Lung (tissue), 12 donors: Measurements from ENCODE around the gene STK24. TPM values are rescaled to one million over a fixed set of nuclear protein-coding genes. Genes with fewer than 3 reads are reported as not detected.

ENCODE experiments used
- ATAC-seq: fragments of 200-7000 bp; cut with Tn5 transposase; one replicate; pipeline ENCODE4 v1.9.1; 2020; ENCODE audit warnings: moderate number of reproducible peaks; ENCODE audit not compliant: insufficient read depth, low FRiP score
- DNase-seq, 3 donors: peaks; one replicate each; pipeline ENCODE4 v3.0.0-alpha.2; 2013 to 2017
- H3K27ac ChIP-seq, 2 donors: one replicate each; pipeline ENCODE4 v1.5.1; 2013; ENCODE audit warnings: mild to moderate bottlenecking in 2 of 2, moderate library complexity in 2 of 2, control low read depth in 1 of 2, inconsistent platforms in 1 of 2, low read depth in 1 of 2, low read length in 1 of 2
- H3K27me3 ChIP-seq, 3 donors: one replicate each; pipeline ENCODE4 v1.5.1; 2013; ENCODE audit warnings: low read length in 2 of 3; ENCODE audit not compliant: control insufficient read depth in 3 of 3, insufficient read depth in 3 of 3
- H3K36me3 ChIP-seq, 4 donors: one replicate each; pipeline ENCODE4 v1.5.1; 2013; ENCODE audit warnings: low read length in 4 of 4, mild to moderate bottlenecking in 1 of 4, moderate library complexity in 1 of 4; ENCODE audit not compliant: control insufficient read depth in 4 of 4, insufficient read depth in 4 of 4
- H3K4me1 ChIP-seq, 5 donors: one replicate each; pipeline ENCODE4 v1.5.1; 2013; ENCODE audit warnings: low read length in 5 of 5, mild to moderate bottlenecking in 2 of 5, moderate library complexity in 1 of 5; ENCODE audit not compliant: control insufficient read depth in 5 of 5, insufficient read depth in 5 of 5
- H3K4me3 ChIP-seq: one replicate; pipeline ENCODE4 v1.5.1; 2013; ENCODE audit warnings: mild to moderate bottlenecking, control low read depth, moderate library complexity
- H3K9ac ChIP-seq, 2 donors: one replicate each; pipeline ENCODE4 v1.5.1; 2013; ENCODE audit warnings: low read length in 2 of 2, control low read depth in 1 of 2; ENCODE audit not compliant: insufficient read depth in 1 of 2
- H3K9me3 ChIP-seq, 4 donors: one replicate each; pipeline ENCODE4 v1.5.1; 2013; ENCODE audit warnings: low read length in 3 of 4, mild to moderate bottlenecking in 1 of 4, moderate library complexity in 1 of 4; ENCODE audit not compliant: control insufficient read depth in 4 of 4, insufficient read depth in 3 of 4
- WGBS, 2 donors: extraction: QIAGEN DNeasy Blood & Tissue Kit; methylation state at CpG; one replicate each; pipeline ENCODE4 v1.1.7; 2013; 5-methylcytosine and 5-hydroxymethylcytosine counted together
- polyA plus RNA-seq, 2 donors: library from polyadenylated mRNA; stranded (reverse); fragments of 200-250 nt; gene quantifications; one replicate each; pipeline ENCODE4 v1.2.1, GENCODE V29; 2013
- total RNA-seq, 2 donors: library from RNA; depleted of rRNA in 1 of 2; stranded (reverse); fragments of >200 nt in 1 of 2; gene quantifications; one replicate each; pipeline ENCODE4 v1.2.1, GENCODE V29; 2014 to 2021
- TF ChIP-seq, protein P1 (sequence below): IDR thresholded peaks from 2 replicates; pipeline ENCODE4 v1.5.1; 2012; ENCODE audit warnings: mild to moderate bottlenecking; ENCODE audit errors: control extremely low read depth, extremely low read depth
- donor health status: control.
- donor health status: control.
- donor health status: Bipolar disorder and iron deficiency.
- donor health status: healthy.
- donor health status: DM: yes; HTN: yes; CAD: no.

STK24 gene
- total and polyA plus RNA-seq, 4 donors: 38.0 to 102 (median 64.5) TPM

GRCh38 chr13:98526182-98526512 lies 50.8 kb downstream of the STK24 start:
- Histone ChIP-seq H3K27me3 (no peaks in the 10 kb centered on the region), H3K4me1 (peaks cover 4 to 43% (median 22%) of the 10 kb centered on the region in 5 donors), H3K27ac (no peak overlapping the region), H3K9ac (no peak overlapping the region), H3K36me3 (no peaks in the 10 kb centered on the region), H3K9me3 (no peaks in the 10 kb centered on the region), H3K4me3 (no peak overlapping the region)
- peak in 1 of 3 donors; percentile 0 for DNase-seq
- 88 to 93% methylated on average over 2 of the region's 2 CpGs for WGBS, 2 donors
- no peak for ATAC-seq
- TF ChIP-seq, protein P1, sequence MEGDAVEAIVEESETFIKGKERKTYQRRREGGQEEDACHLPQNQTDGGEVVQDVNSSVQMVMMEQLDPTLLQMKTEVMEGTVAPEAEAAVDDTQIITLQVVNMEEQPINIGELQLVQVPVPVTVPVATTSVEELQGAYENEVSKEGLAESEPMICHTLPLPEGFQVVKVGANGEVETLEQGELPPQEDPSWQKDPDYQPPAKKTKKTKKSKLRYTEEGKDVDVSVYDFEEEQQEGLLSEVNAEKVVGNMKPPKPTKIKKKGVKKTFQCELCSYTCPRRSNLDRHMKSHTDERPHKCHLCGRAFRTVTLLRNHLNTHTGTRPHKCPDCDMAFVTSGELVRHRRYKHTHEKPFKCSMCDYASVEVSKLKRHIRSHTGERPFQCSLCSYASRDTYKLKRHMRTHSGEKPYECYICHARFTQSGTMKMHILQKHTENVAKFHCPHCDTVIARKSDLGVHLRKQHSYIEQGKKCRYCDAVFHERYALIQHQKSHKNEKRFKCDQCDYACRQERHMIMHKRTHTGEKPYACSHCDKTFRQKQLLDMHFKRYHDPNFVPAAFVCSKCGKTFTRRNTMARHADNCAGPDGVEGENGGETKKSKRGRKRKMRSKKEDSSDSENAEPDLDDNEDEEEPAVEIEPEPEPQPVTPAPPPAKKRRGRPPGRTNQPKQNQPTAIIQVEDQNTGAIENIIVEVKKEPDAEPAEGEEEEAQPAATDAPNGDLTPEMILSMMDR: no peak

- 78 to 79% methylated on average over 18 of the region's 18 CpGs for WGBS, 2 donors
- Histone ChIP-seq H3K27ac (no peak overlapping the region), H3K9me3 (no peaks in the 10 kb centered on the region), H3K4me3 (no peak overlapping the region), H3K9ac (no peak overlapping the region), H3K36me3 (no peaks in the 10 kb centered on the region), H3K27me3 (no peaks in the 10 kb centered on the region), H3K4me1 (peaks cover 4 to 46% (median 22%) of the 10 kb centered on the region in 5 donors)
- TF ChIP-seq, protein P1: no peak
- no peak for ATAC-seq
- DNase-seq: peak in 1 of 3 donors; percentile 8
Measured at GRCh38 chr13:98525456-98526181, 51.3 kb downstream of the STK24 start.

DNA sequence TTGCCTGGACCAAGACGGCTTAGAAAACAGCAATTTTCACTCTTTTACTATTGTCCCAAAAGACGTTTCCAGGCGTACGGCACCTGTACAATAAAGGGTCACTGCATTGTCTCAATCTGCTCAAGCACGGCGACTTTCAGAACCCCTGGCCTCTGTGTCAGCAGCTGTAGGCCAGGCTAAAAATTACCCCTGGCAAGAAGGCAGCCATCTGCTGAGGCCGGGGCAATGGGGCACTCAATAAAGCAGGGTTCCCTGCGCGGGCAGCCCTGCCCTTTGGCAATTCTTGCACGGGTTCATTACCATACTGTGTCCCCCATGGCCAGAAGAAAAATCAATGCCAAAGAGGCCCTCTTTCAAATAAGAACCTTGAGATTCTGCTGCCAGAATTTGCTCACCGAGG lies 52.1 kb downstream of the STK24 start:
- no peak overlapping the region for H3K27ac ChIP-seq
- H3K9ac ChIP-seq: no peak overlapping the region
- H3K27me3 ChIP-seq: no peaks in the 10 kb centered on the region
- TF ChIP-seq, protein P1: no peak
- no peak overlapping the region for H3K4me3 ChIP-seq
- DNase-seq: peak in 1 of 3 donors; percentile 4
- no peak for ATAC-seq
- WGBS, 2 donors: 94% methylated on average over 11 of the region's 11 CpGs
- H3K9me3 ChIP-seq: no peaks in the 10 kb centered on the region
- peaks cover 4 to 47% (median 22%) of the 10 kb centered on the region in 5 donors for H3K4me1 ChIP-seq
- H3K36me3 ChIP-seq: no peaks in the 10 kb centered on the region

GRCh38 chr13:98524391-98524790 lies 52.5 kb downstream of the STK24 start:
- ATAC-seq: no peak
- DNase-seq: peak in 1 of 3 donors; percentile 18
- TF ChIP-seq, protein P1: no peak
- WGBS, 2 donors: 92% methylated on average over 11 of the region's 11 CpGs
- Histone ChIP-seq H3K27me3 (no peaks in the 10 kb centered on the region), H3K9ac (no peak overlapping the region), H3K4me1 (peaks cover 4 to 47% (median 22%) of the 10 kb centered on the region in 5 donors), H3K27ac (no peak overlapping the region), H3K4me3 (no peak overlapping the region), H3K9me3 (no peaks in the 10 kb centered on the region), H3K36me3 (no peaks in the 10 kb centered on the region)
